H1 (cell line): ENCODE data around the gene RPS27A. TPM values are rescaled to one million over a fixed set of nuclear protein-coding genes. Genes with fewer than 3 reads are reported as not detected.

Experiments used
- CBX8 ChIP-seq: fragments of 300-800, 300-1000 bp; sonication (generic); IDR thresholded peaks from 2 replicates; pipeline ENCODE4 v1.7.1; 2016; ENCODE audit warnings: low read depth, low read length, borderline replicate concordance
- EGR1 ChIP-seq: IDR thresholded peaks from 2 replicates; pipeline ENCODE4 v1.6.1; 2011; ENCODE audit warnings: low read depth, low read length, borderline replicate concordance
- KDM1A ChIP-seq: fragments of 200-600, 300-600 bp; sonication (generic); IDR thresholded peaks from 2 replicates; pipeline ENCODE4 v1.7.1; 2016; ENCODE audit warnings: mild to moderate bottlenecking, low read length, borderline replicate concordance
- KDM4A ChIP-seq: IDR thresholded peaks from one replicate; pipeline ENCODE4 v1.7.1; 2012; ENCODE audit warnings: low read depth, mild to moderate bottlenecking, moderate library complexity, low read length, inconsistent platforms; ENCODE audit not compliant: severe bottlenecking
- KDM5A ChIP-seq: fragments of 200-600 bp; IDR thresholded peaks from 2 replicates; pipeline ENCODE4 v1.7.1; 2012; ENCODE audit warnings: mild to moderate bottlenecking, low read length, inconsistent platforms, mixed read lengths
- POLR2AphosphoS5 ChIP-seq: IDR thresholded peaks from 2 replicates; pipeline ENCODE4 v1.6.1; 2011; ENCODE audit warnings: low read depth, low read length
- POU5F1 ChIP-seq: IDR thresholded peaks from 2 replicates; pipeline ENCODE4 v1.6.1; 2011; ENCODE audit warnings: low read depth, mild to moderate bottlenecking, low read length, moderate library complexity
- RNF2 ChIP-seq: fragments of 200-900, 300-1000 bp; sonication (generic); IDR thresholded peaks from 2 replicates; pipeline ENCODE4 v1.7.1; 2016; ENCODE audit warnings: borderline replicate concordance, low read depth, mild to moderate bottlenecking, antibody characterized with exemption, low read length; ENCODE audit not compliant: poor library complexity, severe bottlenecking; ENCODE audit errors: missing control alignments
- SIN3A ChIP-seq, 2 experiments: IDR thresholded peaks in 1 of 2; conservative IDR thresholded peaks in 1 of 2; 2 replicates each; pipeline ENCODE4 v1.6.1; 2011 to 2012; ENCODE audit warnings: low read length in 2 of 2, improper control_type of control experiment in 1 of 2, low read depth in 1 of 2, mild to moderate bottlenecking in 1 of 2
- TCF12 ChIP-seq: IDR thresholded peaks from 2 replicates; pipeline ENCODE4 v1.6.1; 2011; ENCODE audit warnings: low read depth, mild to moderate bottlenecking, low read length
- polyA plus RNA-seq, 7 experiments: library from polyadenylated mRNA; depleted of rRNA in 3 of 7; stranded (reverse) in 5 of 7; unstranded in 2 of 7; fragments of >200 nt in 5 of 7; fragments of 200-250 nt in 2 of 7; gene quantifications; 1 replicate in 5 of 7; 2 replicates in 1 of 7; 4 replicates in 1 of 7; pipeline versions ENCODE4 v1.2.1 to v1.2.3, GENCODE V29; 2011 to 2013; ENCODE audit warnings: missing spikeins in 2 of 7, mixed read lengths in 2 of 7
- total RNA-seq: library from RNA; stranded (reverse); fragmentation: NEBNext Ultra II Directional; extraction: Animal tissue kit (Norgen Biotek cat#: 25700); gene quantifications from 2 replicates; pipeline ENCODE4 v1.2.1, GENCODE V29; 2021
- TF ChIP-seq, protein P1 (sequence below): fragments of 300-600 bp; sonication (generic); IDR thresholded peaks from 2 replicates; pipeline ENCODE4 v1.7.1; 2012; ENCODE audit warnings: low read length, moderate library complexity, mild to moderate bottlenecking, inconsistent platforms; ENCODE audit not compliant: insufficient replicate concordance

RPS27A gene
- total and polyA plus RNA-seq, 2 of the 8 experiments (the other 6 are each of a cell fraction or from before 2014, with no cell fraction given), result 1,431 to 1,682 TPM

GRCh38 chr2:55231546-55232083 lies 873 bp upstream of the RPS27A start (continued):
- TF ChIP-seq, protein P1, sequence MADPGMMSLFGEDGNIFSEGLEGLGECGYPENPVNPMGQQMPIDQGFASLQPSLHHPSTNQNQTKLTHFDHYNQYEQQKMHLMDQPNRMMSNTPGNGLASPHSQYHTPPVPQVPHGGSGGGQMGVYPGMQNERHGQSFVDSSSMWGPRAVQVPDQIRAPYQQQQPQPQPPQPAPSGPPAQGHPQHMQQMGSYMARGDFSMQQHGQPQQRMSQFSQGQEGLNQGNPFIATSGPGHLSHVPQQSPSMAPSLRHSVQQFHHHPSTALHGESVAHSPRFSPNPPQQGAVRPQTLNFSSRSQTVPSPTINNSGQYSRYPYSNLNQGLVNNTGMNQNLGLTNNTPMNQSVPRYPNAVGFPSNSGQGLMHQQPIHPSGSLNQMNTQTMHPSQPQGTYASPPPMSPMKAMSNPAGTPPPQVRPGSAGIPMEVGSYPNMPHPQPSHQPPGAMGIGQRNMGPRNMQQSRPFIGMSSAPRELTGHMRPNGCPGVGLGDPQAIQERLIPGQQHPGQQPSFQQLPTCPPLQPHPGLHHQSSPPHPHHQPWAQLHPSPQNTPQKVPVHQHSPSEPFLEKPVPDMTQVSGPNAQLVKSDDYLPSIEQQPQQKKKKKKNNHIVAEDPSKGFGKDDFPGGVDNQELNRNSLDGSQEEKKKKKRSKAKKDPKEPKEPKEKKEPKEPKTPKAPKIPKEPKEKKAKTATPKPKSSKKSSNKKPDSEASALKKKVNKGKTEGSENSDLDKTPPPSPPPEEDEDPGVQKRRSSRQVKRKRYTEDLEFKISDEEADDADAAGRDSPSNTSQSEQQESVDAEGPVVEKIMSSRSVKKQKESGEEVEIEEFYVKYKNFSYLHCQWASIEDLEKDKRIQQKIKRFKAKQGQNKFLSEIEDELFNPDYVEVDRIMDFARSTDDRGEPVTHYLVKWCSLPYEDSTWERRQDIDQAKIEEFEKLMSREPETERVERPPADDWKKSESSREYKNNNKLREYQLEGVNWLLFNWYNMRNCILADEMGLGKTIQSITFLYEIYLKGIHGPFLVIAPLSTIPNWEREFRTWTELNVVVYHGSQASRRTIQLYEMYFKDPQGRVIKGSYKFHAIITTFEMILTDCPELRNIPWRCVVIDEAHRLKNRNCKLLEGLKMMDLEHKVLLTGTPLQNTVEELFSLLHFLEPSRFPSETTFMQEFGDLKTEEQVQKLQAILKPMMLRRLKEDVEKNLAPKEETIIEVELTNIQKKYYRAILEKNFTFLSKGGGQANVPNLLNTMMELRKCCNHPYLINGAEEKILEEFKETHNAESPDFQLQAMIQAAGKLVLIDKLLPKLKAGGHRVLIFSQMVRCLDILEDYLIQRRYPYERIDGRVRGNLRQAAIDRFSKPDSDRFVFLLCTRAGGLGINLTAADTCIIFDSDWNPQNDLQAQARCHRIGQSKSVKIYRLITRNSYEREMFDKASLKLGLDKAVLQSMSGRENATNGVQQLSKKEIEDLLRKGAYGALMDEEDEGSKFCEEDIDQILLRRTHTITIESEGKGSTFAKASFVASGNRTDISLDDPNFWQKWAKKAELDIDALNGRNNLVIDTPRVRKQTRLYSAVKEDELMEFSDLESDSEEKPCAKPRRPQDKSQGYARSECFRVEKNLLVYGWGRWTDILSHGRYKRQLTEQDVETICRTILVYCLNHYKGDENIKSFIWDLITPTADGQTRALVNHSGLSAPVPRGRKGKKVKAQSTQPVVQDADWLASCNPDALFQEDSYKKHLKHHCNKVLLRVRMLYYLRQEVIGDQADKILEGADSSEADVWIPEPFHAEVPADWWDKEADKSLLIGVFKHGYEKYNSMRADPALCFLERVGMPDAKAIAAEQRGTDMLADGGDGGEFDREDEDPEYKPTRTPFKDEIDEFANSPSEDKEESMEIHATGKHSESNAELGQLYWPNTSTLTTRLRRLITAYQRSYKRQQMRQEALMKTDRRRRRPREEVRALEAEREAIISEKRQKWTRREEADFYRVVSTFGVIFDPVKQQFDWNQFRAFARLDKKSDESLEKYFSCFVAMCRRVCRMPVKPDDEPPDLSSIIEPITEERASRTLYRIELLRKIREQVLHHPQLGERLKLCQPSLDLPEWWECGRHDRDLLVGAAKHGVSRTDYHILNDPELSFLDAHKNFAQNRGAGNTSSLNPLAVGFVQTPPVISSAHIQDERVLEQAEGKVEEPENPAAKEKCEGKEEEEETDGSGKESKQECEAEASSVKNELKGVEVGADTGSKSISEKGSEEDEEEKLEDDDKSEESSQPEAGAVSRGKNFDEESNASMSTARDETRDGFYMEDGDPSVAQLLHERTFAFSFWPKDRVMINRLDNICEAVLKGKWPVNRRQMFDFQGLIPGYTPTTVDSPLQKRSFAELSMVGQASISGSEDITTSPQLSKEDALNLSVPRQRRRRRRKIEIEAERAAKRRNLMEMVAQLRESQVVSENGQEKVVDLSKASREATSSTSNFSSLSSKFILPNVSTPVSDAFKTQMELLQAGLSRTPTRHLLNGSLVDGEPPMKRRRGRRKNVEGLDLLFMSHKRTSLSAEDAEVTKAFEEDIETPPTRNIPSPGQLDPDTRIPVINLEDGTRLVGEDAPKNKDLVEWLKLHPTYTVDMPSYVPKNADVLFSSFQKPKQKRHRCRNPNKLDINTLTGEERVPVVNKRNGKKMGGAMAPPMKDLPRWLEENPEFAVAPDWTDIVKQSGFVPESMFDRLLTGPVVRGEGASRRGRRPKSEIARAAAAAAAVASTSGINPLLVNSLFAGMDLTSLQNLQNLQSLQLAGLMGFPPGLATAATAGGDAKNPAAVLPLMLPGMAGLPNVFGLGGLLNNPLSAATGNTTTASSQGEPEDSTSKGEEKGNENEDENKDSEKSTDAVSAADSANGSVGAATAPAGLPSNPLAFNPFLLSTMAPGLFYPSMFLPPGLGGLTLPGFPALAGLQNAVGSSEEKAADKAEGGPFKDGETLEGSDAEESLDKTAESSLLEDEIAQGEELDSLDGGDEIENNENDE, result no peak
- no peak for TF ChIP-seq KDM1A
- TF ChIP-seq KDM4A, result peak; percentile 38
- TF ChIP-seq SIN3A (conservative IDR thresholded peaks at IDR 0.05 in 1 of 2, IDR thresholded peaks at IDR 0.05 in 1 of 2; ENCODE audit: low read depth in 1 of 2, low read length in 2 of 2), result no peak
- no peak for TF ChIP-seq POU5F1
- no peak for TF ChIP-seq KDM5A
- TF ChIP-seq EGR1, result no peak
- no peak for TF ChIP-seq POLR2AphosphoS5
- TF ChIP-seq CBX8, result no peak
- TF ChIP-seq TCF12, result no peak
- no peak for TF ChIP-seq RNF2
